MCF 10A (cell line): ENCODE results near the gene ENPP7. TPM values are rescaled to one million over a fixed set of nuclear protein-coding genes. Genes with fewer than 3 reads are reported as not detected.

Experiments used
- BruUV-seq: library from RNA; stranded (reverse); fragments of 400-500 nt; replicated peaks from 2 replicates; lab custom pipeline; 2021; lab: Mats Ljungman, UMichigan
- CTCF ChIA-PET: fragments of 300-600 bp; sonication (Branson Sonifier 250); formaldehyde crosslinking; extraction: SDS; loops from one replicate; lab custom pipeline; 2021; ENCODE audit warnings: antibody characterized with exemption, inconsistent platforms; lab: Yijun Ruan, JAX
- POLR2A ChIA-PET: fragments of 300-600, 350-650 bp; sonication (Branson Sonifier 250); formaldehyde crosslinking; extraction: SDS; loops from one replicate; lab custom pipeline; 2020; ENCODE audit warnings: antibody characterized with exemption, inconsistent platforms; lab: Yijun Ruan, JAX
- DNase-seq: peaks from one replicate; pipeline ENCODE4 v3.0.0-alpha.2; 2018; ENCODE audit not compliant: unreplicated experiment
- H3K27ac Mint-ChIP-seq: one replicate; pipeline ENCODE4 v1.8.0; 2022; ENCODE audit warnings: mild to moderate bottlenecking, low read depth, mixed read lengths; ENCODE audit not compliant: unreplicated experiment
- H3K27me3 Mint-ChIP-seq: one replicate; pipeline ENCODE4 v1.8.0; 2022; ENCODE audit warnings: mixed read lengths; ENCODE audit not compliant: insufficient read depth, unreplicated experiment
- H3K36me3 Mint-ChIP-seq: one replicate; pipeline ENCODE4 v1.8.0; 2022; ENCODE audit warnings: mild to moderate bottlenecking, moderate library complexity, mixed read lengths; ENCODE audit not compliant: insufficient read depth, unreplicated experiment
- H3K4me1 Mint-ChIP-seq: one replicate; pipeline ENCODE4 v1.8.0; 2022; ENCODE audit warnings: mixed read lengths; ENCODE audit not compliant: insufficient read depth, unreplicated experiment
- H3K4me3 Mint-ChIP-seq: one replicate; pipeline ENCODE4 v1.8.0; 2022; ENCODE audit warnings: mild to moderate bottlenecking, moderate library complexity, mixed read lengths; ENCODE audit not compliant: unreplicated experiment
- H3K9me3 Mint-ChIP-seq: one replicate; pipeline ENCODE4 v1.8.0; 2022; ENCODE audit warnings: mixed read lengths; ENCODE audit not compliant: unreplicated experiment
- CTCF ChIP-seq: fragments of 200-600 bp; IDR thresholded peaks from one replicate; pipeline ENCODE4 v1.8.0; 2022; ENCODE audit warnings: antibody characterized with exemption, mild to moderate bottlenecking; ENCODE audit not compliant: unreplicated experiment
- intact Hi-C: fragments of 100-400 bp; cut with micrococcal nuclease; formaldehyde crosslinking; loops from 2 replicates; pipeline ENCODE4 v1.14.1; 2022
- total RNA-seq: library from RNA; stranded (reverse); gene quantifications from 2 replicates; pipeline ENCODE4 v1.2.3, GENCODE V29; 2022

Gene ENPP7
- total RNA-seq, 1 experiment from 2014 or later: not detected

GRCh38 chr17:79720705-79721292 is 9.9 kb upstream of the ENPP7 start:
- TF ChIP-seq CTCF: no peak
- BruUV-seq: no TSS peak
- H3K9me3 Mint-ChIP-seq: no peaks in the 10 kb centered on the region
- no peak overlapping the region for H3K4me3 Mint-ChIP-seq
- no peak for DNase-seq
- intact Hi-C loops: no loop called here
- CTCF ChIA-PET: interaction anchor here (0.6 to 1.0 kb wide), 3 partner anchors 9 to 112 kb away, joined by 3 to 4 read pairs (median 3); no protein-coding TSS in a partner anchor
- POLR2A ChIA-PET: no interaction called here
- H3K27me3 Mint-ChIP-seq: no peaks in the 10 kb centered on the region
- H3K36me3 Mint-ChIP-seq: peaks cover 6% of the 10 kb centered on the region
- H3K27ac Mint-ChIP-seq: no peak overlapping the region
- H3K4me1 Mint-ChIP-seq: peaks cover 12% of the 10 kb centered on the region

GRCh38 chr17:79721993-79722671 is 8.6 kb upstream of the ENPP7 start:
- peak; percentile 8 for TF ChIP-seq CTCF
- Mint-ChIP-seq H3K36me3 (peaks cover 6% of the 10 kb centered on the region), H3K27ac (no peak overlapping the region), H3K4me1 (peaks cover 12% of the 10 kb centered on the region), H3K4me3 (no peak overlapping the region), H3K9me3 (no peaks in the 10 kb centered on the region), H3K27me3 (no peaks in the 10 kb centered on the region)
- no TSS peak for BruUV-seq
- POLR2A ChIA-PET: interaction anchor here (0.6 kb wide), 1 partner anchor 114 kb away, joined by 3 read pairs; no protein-coding TSS in a partner anchor
- intact Hi-C loops: no loop called here
- peak; percentile 32 for DNase-seq
- CTCF ChIA-PET: no interaction called here

GRCh38 chr17:79722787-79723186 is 8.0 kb upstream of the ENPP7 start:
- intact Hi-C loops: no loop called here
- ChIA-PET CTCF (interaction anchor here (0.6 to 1.2 kb wide), 2 partner anchors 286 to 593 kb away, joined by 3 read pairs; no protein-coding TSS in a partner anchor), POLR2A (interaction anchor here (0.6 kb wide), 1 partner anchor 114 kb away, joined by 3 read pairs; no protein-coding TSS in a partner anchor)
- DNase-seq: no peak
- Mint-ChIP-seq H3K9me3 (no peaks in the 10 kb centered on the region), H3K27ac (no peak overlapping the region), H3K4me1 (peaks cover 12% of the 10 kb centered on the region), H3K27me3 (no peaks in the 10 kb centered on the region), H3K4me3 (no peak overlapping the region), H3K36me3 (peaks cover 6% of the 10 kb centered on the region)
- BruUV-seq: no TSS peak
- no peak for TF ChIP-seq CTCF

GRCh38 chr17:79728169-79728907 is 2.4 kb upstream of the ENPP7 start:
- no peak for TF ChIP-seq CTCF
- H3K4me3 Mint-ChIP-seq: no peak overlapping the region
- no peaks in the 10 kb centered on the region for H3K36me3 Mint-ChIP-seq
- CTCF ChIA-PET: interaction anchor here (0.6 to 1.5 kb wide), 4 partner anchors 13 to 683 kb away, joined by 3 to 6 read pairs (median 4); no protein-coding TSS in a partner anchor
- DNase-seq: peak; percentile 86
- no peaks in the 10 kb centered on the region for H3K27me3 Mint-ChIP-seq
- POLR2A ChIA-PET: no interaction called here
- BruUV-seq: no TSS peak
- intact Hi-C loops: no loop called here
- H3K4me1 Mint-ChIP-seq: peaks cover 5% of the 10 kb centered on the region
- H3K9me3 Mint-ChIP-seq: no peaks in the 10 kb centered on the region
- H3K27ac Mint-ChIP-seq: no peak overlapping the region
